ENCODE data around the gene RBM17.
"Not testable (repeated sequence)": the region's sequence is repeated elsewhere in the genome, so short reads cannot be mapped to it uniquely, and the experiment has no call there.

The RBM17 gene

DNA sequence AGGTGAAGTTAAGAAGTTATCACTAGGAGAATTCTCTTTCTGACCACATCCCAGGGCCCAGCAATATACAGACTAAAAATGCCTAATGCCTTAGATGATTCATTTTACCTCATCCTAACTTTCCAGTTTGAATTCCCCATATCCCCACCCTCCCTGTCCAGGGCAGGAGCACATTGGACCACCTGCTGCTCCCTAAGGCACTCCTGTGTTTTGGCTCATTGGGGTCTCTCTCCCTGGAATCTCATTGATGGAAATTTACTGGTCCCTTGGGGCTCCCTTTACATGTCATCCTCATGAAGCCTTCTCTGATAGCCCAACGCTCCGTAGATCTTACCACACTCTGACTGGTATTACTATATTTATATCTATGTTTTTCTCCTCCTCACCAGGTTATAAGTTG, 29.3 kb upstream of the RBM17 start:
- H3K27me3 ChIP-seq (ENCODE audit: control insufficient read depth, insufficient read depth, low read length): no peaks in the 10 kb centered on the region
- no peak overlapping the region for H3K4me3 ChIP-seq (ENCODE audit: low read length)
- no peak overlapping the region for H3K9ac ChIP-seq (ENCODE audit: low read length)
- H3K36me3 ChIP-seq (ENCODE audit: control insufficient read depth, insufficient read depth, low read length): no peaks in the 10 kb centered on the region
- no peaks in the 10 kb centered on the region for H3K4me1 ChIP-seq (ENCODE audit: control insufficient read depth, insufficient read depth, low read length)
- H3K9me3 ChIP-seq (ENCODE audit: control insufficient read depth, low read length): no peaks in the 10 kb centered on the region

DNA sequence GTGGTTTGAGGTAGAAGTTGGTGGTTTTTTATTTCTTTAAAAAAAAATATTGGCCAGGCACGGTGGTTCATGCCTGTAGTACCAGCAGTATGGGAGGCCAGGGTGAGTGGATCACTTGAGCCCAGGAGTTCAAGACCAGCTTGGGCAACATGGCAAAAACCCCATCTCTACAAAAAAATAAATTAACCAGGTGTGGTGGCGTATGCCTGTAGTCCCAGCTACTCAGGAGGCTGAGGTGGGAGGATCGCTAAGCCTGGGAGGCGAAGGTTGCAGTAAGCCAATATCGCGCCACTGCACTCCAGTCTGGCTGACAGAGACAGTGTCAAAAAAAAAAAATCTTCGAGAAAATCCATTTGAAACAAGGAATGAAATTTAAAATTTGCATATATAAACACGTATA, 27.8 kb upstream of the RBM17 start:
- no peaks in the 10 kb centered on the region for H3K27me3 ChIP-seq (ENCODE audit: control insufficient read depth, insufficient read depth, low read length)

DNA sequence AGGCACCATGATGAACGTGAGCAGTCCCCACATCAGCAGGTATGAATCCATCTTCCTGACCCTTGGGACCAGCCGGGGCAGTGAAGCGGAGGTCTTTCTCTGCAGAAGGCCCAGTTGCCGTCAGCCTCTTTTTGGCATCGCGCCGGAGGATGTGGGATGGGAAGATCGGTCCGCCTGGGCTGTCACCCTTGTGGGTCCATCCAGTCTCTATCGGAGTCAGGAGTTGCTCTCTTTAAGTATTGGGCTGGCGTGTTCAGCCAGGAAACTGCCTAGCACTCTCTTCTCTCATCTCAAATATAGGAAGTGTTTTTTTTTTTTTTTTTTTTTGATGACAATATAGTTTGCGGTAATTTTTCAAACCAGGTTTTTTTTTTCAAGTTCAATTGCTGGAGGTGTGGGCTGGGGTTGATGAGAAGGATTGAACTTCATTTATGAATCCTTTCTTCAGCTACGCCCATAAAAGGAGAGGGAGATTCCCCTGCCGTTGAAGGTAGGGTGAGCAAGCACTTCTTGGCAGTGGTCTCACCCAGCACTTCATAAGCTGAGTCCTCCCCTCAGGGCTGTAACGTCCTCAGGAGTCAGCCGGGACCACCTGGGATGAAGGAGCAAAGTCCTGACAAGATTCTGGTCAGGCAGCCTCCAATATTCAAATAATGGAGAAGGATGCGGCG, 26.6 kb upstream of the RBM17 start, which contains the start of gene IL2RA:
TSS of gene IL2RA (minus strand) at position 267 of the 671 bp plus-strand sequence. CDS start at position 51, 216 bp downstream.
- Histone ChIP-seq H3K4me3 (ENCODE audit: low read length) (no peak within 1 kb of the TSS), H3K27me3 (ENCODE audit: control insufficient read depth, insufficient read depth, low read length) (no peaks in the 10 kb centered on the region), H3K9ac (ENCODE audit: low read length) (no peak within 1 kb of the TSS), H3K9me3 (ENCODE audit: control insufficient read depth, low read length) (no peaks in the 10 kb centered on the region), H3K4me1 (ENCODE audit: control insufficient read depth, insufficient read depth, low read length) (no peaks in the 10 kb centered on the region), H3K36me3 (ENCODE audit: control insufficient read depth, insufficient read depth, low read length) (no peaks in the 10 kb centered on the region)

More for the DNA sequence above, 27.8 kb upstream of the RBM17 start:
- no peak overlapping the region for H3K9ac ChIP-seq (ENCODE audit: low read length)
- H3K36me3 ChIP-seq (ENCODE audit: control insufficient read depth, insufficient read depth, low read length): no peaks in the 10 kb centered on the region
- H3K4me3 ChIP-seq (ENCODE audit: low read length): no peak overlapping the region
- no peaks in the 10 kb centered on the region for H3K4me1 ChIP-seq (ENCODE audit: control insufficient read depth, insufficient read depth, low read length)
- no peaks in the 10 kb centered on the region for H3K9me3 ChIP-seq (ENCODE audit: control insufficient read depth, low read length)

DNA sequence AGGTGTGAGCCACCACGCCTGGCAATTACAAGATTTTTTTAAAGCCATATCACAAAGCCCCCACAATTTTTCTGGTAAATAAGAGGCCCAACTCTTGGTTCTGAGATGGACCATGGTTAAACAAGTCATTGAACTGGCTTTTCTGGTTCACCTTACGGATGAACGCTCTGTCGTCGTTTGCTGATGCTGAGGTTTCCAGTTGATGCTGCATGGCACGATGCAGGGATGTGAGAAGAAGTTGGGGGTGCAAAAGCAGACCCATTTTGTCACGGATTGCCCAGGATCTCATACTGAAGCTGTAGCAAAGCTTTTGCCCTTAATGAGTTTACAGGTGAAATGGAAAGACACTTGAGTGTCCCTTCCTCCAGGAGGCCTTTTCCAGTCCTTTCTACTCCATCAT, 24.7 kb upstream of the RBM17 start:
- H3K9me3 ChIP-seq (ENCODE audit: control insufficient read depth, low read length): no peaks in the 10 kb centered on the region
- no peak overlapping the region for H3K4me3 ChIP-seq (ENCODE audit: low read length)
- H3K27me3 ChIP-seq (ENCODE audit: control insufficient read depth, insufficient read depth, low read length): no peaks in the 10 kb centered on the region
- H3K36me3 ChIP-seq (ENCODE audit: control insufficient read depth, insufficient read depth, low read length): no peaks in the 10 kb centered on the region
- no peaks in the 10 kb centered on the region for H3K4me1 ChIP-seq (ENCODE audit: control insufficient read depth, insufficient read depth, low read length)
- no peak overlapping the region for H3K9ac ChIP-seq (ENCODE audit: low read length)

DNA sequence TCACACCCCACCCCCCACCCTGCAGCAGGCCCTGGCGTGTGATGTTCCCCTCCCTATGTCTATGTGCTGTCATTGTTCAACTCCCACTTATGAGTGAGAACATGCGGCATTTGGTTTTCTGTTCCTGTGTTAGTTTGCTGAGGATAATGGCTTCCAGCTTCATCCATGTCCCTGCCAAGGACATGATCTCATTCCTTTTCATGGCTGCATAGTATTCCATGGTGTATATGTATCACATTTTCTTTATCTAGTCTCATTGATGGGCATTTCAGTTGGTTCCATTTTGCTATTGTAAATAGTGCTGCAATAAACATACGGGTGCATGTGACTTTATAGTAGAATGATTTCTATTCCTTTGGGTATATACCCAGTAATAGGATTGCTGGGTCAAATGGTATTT, 24.1 kb upstream of the RBM17 start:
- H3K27me3 ChIP-seq (ENCODE audit: control insufficient read depth, insufficient read depth, low read length); H3K36me3 ChIP-seq (ENCODE audit: control insufficient read depth, insufficient read depth, low read length); H3K4me3 ChIP-seq (ENCODE audit: low read length); H3K9me3 ChIP-seq (ENCODE audit: control insufficient read depth, low read length); H3K4me1 ChIP-seq (ENCODE audit: control insufficient read depth, insufficient read depth, low read length); H3K9ac ChIP-seq (ENCODE audit: low read length): not testable (repeated sequence)

DNA sequence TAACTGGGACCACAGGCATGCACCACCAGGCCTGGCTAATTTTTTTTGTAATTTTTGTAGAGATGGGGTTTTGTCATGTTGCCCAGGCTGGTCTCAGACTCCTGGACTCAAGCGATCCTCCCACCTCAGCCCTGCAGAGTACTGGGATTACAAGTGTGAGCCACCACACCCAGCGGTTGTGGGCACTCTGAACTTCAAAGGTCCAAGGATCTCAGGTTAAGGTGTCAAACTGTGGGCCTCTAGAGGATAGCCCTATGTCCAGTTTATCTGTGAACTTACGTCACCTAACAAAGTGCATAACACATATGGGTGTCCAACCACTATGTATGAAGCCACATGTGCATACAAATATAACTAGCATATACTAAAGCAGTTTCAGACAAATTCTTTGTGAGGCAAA, 23.4 kb upstream of the RBM17 start:
- Histone ChIP-seq H3K27me3 (ENCODE audit: control insufficient read depth, insufficient read depth, low read length) (no peaks in the 10 kb centered on the region), H3K9ac (ENCODE audit: low read length) (no peak overlapping the region), H3K36me3 (ENCODE audit: control insufficient read depth, insufficient read depth, low read length) (no peaks in the 10 kb centered on the region), H3K4me1 (ENCODE audit: control insufficient read depth, insufficient read depth, low read length) (no peaks in the 10 kb centered on the region), H3K9me3 (ENCODE audit: control insufficient read depth, low read length) (no peaks in the 10 kb centered on the region), H3K4me3 (ENCODE audit: low read length) (no peak overlapping the region)

DNA sequence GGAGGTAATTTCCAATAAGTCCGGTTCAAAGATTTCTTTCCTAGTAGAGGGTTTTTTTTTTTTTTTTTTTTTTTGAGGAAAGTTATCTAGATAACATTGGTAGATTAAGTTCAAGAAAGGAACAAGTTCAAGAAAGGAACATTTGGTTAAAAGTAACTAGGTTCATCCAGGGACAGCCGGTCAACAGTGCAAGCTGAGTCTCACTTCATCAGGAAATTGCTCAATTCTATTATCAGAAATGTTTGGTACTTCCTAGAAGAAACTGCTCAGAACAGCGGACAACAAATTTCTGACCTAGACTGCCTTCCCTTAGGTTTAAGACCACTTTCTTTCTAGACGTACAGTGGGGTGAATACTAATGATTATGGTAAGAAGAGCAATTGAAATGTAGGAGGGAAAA, 23.0 kb upstream of the RBM17 start:
- no peak overlapping the region for H3K9ac ChIP-seq (ENCODE audit: low read length)
- H3K4me3 ChIP-seq (ENCODE audit: low read length): no peak overlapping the region
- H3K4me1 ChIP-seq (ENCODE audit: control insufficient read depth, insufficient read depth, low read length): no peaks in the 10 kb centered on the region

DNA sequence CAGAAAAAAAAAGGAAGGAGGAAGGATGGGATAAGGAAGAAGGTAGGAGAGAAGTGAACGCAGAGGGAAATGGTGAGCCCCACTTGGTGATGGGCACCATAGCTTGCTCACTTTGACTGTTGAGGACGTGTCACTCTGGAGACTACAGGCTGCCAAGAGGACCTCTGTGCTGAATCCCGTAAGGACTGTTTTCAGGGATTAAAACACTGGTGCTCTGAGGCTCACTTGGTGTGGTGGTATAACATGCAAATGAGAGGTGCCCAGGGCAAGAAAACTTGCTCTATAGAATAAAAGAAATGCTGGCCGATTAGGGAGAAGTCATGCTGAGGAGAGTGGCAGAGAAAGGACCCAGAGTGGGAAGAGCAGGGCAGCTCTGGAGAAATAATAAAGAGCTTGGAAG, 21.4 kb upstream of the RBM17 start:
- no peaks in the 10 kb centered on the region for H3K4me1 ChIP-seq (ENCODE audit: control insufficient read depth, insufficient read depth, low read length)
- no peak overlapping the region for H3K9ac ChIP-seq (ENCODE audit: low read length)
- H3K4me3 ChIP-seq (ENCODE audit: low read length): no peak overlapping the region
- no peaks in the 10 kb centered on the region for H3K27me3 ChIP-seq (ENCODE audit: control insufficient read depth, insufficient read depth, low read length)
- no peaks in the 10 kb centered on the region for H3K36me3 ChIP-seq (ENCODE audit: control insufficient read depth, insufficient read depth, low read length)
- H3K9me3 ChIP-seq (ENCODE audit: control insufficient read depth, low read length): no peaks in the 10 kb centered on the region

More for the DNA sequence above, 23.0 kb upstream of the RBM17 start:
- H3K9me3 ChIP-seq (ENCODE audit: control insufficient read depth, low read length): no peaks in the 10 kb centered on the region
- no peaks in the 10 kb centered on the region for H3K27me3 ChIP-seq (ENCODE audit: control insufficient read depth, insufficient read depth, low read length)
- no peaks in the 10 kb centered on the region for H3K36me3 ChIP-seq (ENCODE audit: control insufficient read depth, insufficient read depth, low read length)

DNA sequence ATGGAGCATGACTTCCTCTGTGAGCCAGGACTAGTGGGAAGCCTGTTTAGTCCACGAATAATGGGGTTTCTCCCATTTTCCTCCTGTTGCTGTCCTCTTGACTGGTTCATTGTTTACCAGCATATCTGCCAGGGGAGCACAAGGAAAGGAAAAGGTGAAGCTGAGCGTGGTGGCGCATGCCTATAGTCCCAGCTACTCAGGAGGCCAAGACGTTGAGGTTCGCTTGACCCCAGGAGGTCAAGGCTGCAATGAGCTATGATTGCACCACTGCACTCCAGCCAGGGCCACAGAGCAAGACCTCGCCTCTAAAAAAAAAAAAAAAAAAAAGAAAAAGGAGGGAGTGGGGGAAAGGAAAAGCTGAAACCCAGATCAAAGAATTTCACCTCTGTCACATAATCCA, 20.8 kb upstream of the RBM17 start:
- Histone ChIP-seq H3K9me3 (ENCODE audit: control insufficient read depth, low read length) (no peaks in the 10 kb centered on the region), H3K27me3 (ENCODE audit: control insufficient read depth, insufficient read depth, low read length) (no peaks in the 10 kb centered on the region), H3K9ac (ENCODE audit: low read length) (no peak overlapping the region), H3K36me3 (ENCODE audit: control insufficient read depth, insufficient read depth, low read length) (no peaks in the 10 kb centered on the region), H3K4me1 (ENCODE audit: control insufficient read depth, insufficient read depth, low read length) (no peaks in the 10 kb centered on the region), H3K4me3 (ENCODE audit: low read length) (no peak overlapping the region)

DNA sequence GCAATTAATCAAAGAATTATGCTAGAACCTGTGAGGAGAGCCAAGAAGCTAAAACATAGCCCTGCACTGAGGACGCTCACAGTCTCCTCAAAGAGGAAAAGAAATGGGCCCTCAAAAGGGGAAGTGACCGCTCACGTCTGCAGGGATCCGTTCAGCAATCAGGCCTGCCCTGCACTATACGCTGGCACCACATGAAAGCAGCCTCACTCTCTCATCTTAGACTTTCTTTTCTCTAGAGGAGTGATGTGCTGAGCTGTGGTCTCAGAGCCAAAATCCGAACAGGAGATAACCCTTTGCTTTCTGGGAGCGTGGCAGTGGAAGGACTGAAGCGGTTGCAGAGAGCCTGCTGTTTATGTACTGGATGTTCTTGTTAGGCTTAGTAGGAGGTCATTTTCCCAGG, 20.4 kb upstream of the RBM17 start:
- Histone ChIP-seq H3K4me3 (ENCODE audit: low read length) (no peak overlapping the region), H3K36me3 (ENCODE audit: control insufficient read depth, insufficient read depth, low read length) (no peaks in the 10 kb centered on the region), H3K27me3 (ENCODE audit: control insufficient read depth, insufficient read depth, low read length) (no peaks in the 10 kb centered on the region), H3K9ac (ENCODE audit: low read length) (no peak overlapping the region), H3K9me3 (ENCODE audit: control insufficient read depth, low read length) (no peaks in the 10 kb centered on the region), H3K4me1 (ENCODE audit: control insufficient read depth, insufficient read depth, low read length) (no peaks in the 10 kb centered on the region)

DNA sequence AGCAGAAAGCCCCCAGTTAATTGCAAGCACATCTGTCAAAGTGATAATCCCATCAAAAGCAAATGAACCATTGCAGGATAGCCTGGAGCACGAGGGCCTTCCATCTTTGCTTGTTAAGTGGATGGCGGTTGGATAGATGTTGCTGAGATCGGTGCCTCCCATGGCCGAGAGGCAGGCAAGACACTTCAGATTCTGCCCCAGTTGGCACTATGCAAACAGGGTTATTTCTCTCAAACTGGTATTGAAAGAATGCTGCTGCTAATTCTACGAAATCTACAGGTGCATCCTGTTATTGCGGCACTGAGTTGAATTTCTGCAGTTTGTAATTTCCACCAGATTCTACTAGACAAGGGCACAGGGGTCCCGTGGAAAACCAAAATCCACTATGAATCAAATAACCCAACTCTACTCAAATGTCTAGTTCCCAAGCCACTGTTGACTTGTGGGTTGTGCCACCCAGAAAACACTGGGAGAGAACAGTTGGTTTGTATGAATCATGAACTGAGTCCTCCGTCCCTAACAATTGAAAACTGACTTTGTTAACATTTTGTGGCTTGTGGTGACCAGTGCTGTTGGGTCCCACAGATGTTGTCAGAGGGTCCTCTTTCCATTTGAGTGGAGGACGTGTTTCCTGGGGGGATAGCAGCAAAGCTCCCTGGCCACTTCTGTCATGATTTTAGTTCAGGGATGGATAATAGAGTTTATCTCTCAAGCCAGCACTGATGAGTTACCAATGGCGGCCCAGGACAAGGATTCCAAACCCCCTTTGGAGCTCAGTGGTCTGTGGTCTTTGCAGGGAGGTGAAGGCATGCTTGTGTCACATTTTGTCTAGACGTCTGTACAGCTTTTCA, 19.5 kb upstream of the RBM17 start:
- no peaks in the 10 kb centered on the region for H3K4me1 ChIP-seq (ENCODE audit: control insufficient read depth, insufficient read depth, low read length)
- H3K27me3 ChIP-seq (ENCODE audit: control insufficient read depth, insufficient read depth, low read length): no peaks in the 10 kb centered on the region
- no peaks in the 10 kb centered on the region for H3K36me3 ChIP-seq (ENCODE audit: control insufficient read depth, insufficient read depth, low read length)
- H3K9ac ChIP-seq (ENCODE audit: low read length): no peak overlapping the region
- H3K4me3 ChIP-seq (ENCODE audit: low read length): no peak overlapping the region
- no peaks in the 10 kb centered on the region for H3K9me3 ChIP-seq (ENCODE audit: control insufficient read depth, low read length)

DNA sequence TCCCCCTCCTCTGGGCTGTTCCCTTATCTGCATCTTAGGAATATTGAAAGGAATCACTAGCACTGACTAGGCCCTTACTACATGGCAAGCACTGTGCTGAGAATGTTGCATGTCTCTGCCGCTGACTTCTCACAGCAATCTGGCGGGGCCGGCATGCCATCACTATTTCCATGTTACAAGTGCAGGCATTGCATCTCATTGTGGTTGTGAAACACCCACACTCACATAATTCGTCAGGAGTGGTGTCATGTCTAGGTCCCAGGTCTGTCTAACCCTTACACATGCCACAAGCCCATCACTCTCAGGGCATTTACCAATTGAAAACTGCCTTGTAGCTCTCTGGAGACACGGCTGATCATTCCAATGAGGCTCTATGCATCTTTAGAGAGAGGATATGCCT, 18.2 kb upstream of the RBM17 start:
- Histone ChIP-seq H3K36me3 (ENCODE audit: control insufficient read depth, insufficient read depth, low read length) (no peaks in the 10 kb centered on the region), H3K4me3 (ENCODE audit: low read length) (no peak overlapping the region), H3K9ac (ENCODE audit: low read length) (no peak overlapping the region), H3K27me3 (ENCODE audit: control insufficient read depth, insufficient read depth, low read length) (peaks cover 3% of the 10 kb centered on the region), H3K4me1 (ENCODE audit: control insufficient read depth, insufficient read depth, low read length) (no peaks in the 10 kb centered on the region), H3K9me3 (ENCODE audit: control insufficient read depth, low read length) (no peaks in the 10 kb centered on the region)
